Stimulated activated effector memory CD8-positive, alpha-beta T cell treated with anti-CD3 and anti-CD28 coated beads, Interleukin-12 subunit alpha, Interleukin-12 subunit beta, amount 100 ng/mL, for 72 hours (primary cell): ENCODE measurements around the gene RBM42.
A peak's percentile ranks its signal among the peaks of the same experiment; 100 is the strongest.

Experiments
- ATAC-seq: fragments of 150-1000 bp; cut with Tn5 transposase; 2 replicates; pipeline ENCODE4 v1.10.0; 2021
- DNase-seq, 2 donors: peaks; one replicate each; pipeline ENCODE4 v3.0.0; 2021 to 2022; ENCODE audit warnings: low spot score in 2 of 2
- H3K27ac Mint-ChIP-seq: one replicate; pipeline ENCODE4 v1.8.0; 2022; ENCODE audit warnings: mild to moderate bottlenecking, mixed read lengths
- H3K36me3 Mint-ChIP-seq: one replicate; pipeline ENCODE4 v1.8.0; 2022; ENCODE audit warnings: mild to moderate bottlenecking, mixed read lengths
- H3K4me1 Mint-ChIP-seq: one replicate; pipeline ENCODE4 v1.8.0; 2022; ENCODE audit warnings: mixed read lengths
- H3K4me3 Mint-ChIP-seq: one replicate; pipeline ENCODE4 v1.8.0; 2022; ENCODE audit warnings: mild to moderate bottlenecking, mixed read lengths
- H3K9me3 Mint-ChIP-seq: one replicate; pipeline ENCODE4 v1.8.0; 2022; ENCODE audit warnings: mixed read lengths

Gene RBM42

GRCh38 chr19:35656700-35657099 lies 27.9 kb downstream of the RBM42 start:
- DNase-seq (no peak), ATAC-seq (no peak)
- H3K36me3 Mint-ChIP-seq = peaks cover 100% of the 10 kb centered on the region
- no peaks in the 10 kb centered on the region for H3K9me3 Mint-ChIP-seq
- H3K4me1 Mint-ChIP-seq = peaks cover 12% of the 10 kb centered on the region
- no peak overlapping the region for H3K27ac Mint-ChIP-seq
- H3K4me3 Mint-ChIP-seq = no peak overlapping the region

GRCh38 chr19:35657904-35658700 lies 29.3 kb downstream of the RBM42 start:
- DNase-seq = no peak
- peak; percentile 49 for ATAC-seq
- H3K4me3 Mint-ChIP-seq = no peak overlapping the region
- peaks cover 100% of the 10 kb centered on the region for H3K36me3 Mint-ChIP-seq
- no peaks in the 10 kb centered on the region for H3K9me3 Mint-ChIP-seq
- H3K27ac Mint-ChIP-seq = no peak overlapping the region
- peaks cover 9% of the 10 kb centered on the region for H3K4me1 Mint-ChIP-seq

- no peak overlapping the region for H3K27ac Mint-ChIP-seq
- ATAC-seq (no peak), DNase-seq (no peak)
- H3K36me3 Mint-ChIP-seq = peaks cover 79% of the 10 kb centered on the region
- H3K4me3 Mint-ChIP-seq = no peak overlapping the region
- no peaks in the 10 kb centered on the region for H3K4me1 Mint-ChIP-seq
- H3K9me3 Mint-ChIP-seq = no peaks in the 10 kb centered on the region
Measured at GRCh38 chr19:35661995-35662340, 33.1 kb downstream of the RBM42 start.

GRCh38 chr19:35663981-35664380 lies 35.1 kb downstream of the RBM42 start:
- Mint-ChIP-seq H3K27ac (no peak overlapping the region), H3K4me1 (no peaks in the 10 kb centered on the region), H3K9me3 (no peaks in the 10 kb centered on the region), H3K4me3 (no peak overlapping the region), H3K36me3 (peaks cover 58% of the 10 kb centered on the region)
- no peak for DNase-seq
- no peak for ATAC-seq

- Mint-ChIP-seq H3K4me1 (peaks cover 6% of the 10 kb centered on the region), H3K27ac (no peak overlapping the region), H3K36me3 (peaks cover 51% of the 10 kb centered on the region), H3K9me3 (no peaks in the 10 kb centered on the region), H3K4me3 (no peak overlapping the region)
- no peak for DNase-seq
- no peak for ATAC-seq
Measured at GRCh38 chr19:35665157-35665556, 36.3 kb downstream of the RBM42 start.

GRCh38 chr19:35665604-35666003 lies 36.8 kb downstream of the RBM42 start:
- H3K4me1 Mint-ChIP-seq = peaks cover 6% of the 10 kb centered on the region
- peaks cover 48% of the 10 kb centered on the region for H3K36me3 Mint-ChIP-seq
- no peaks in the 10 kb centered on the region for H3K9me3 Mint-ChIP-seq
- H3K4me3 Mint-ChIP-seq = no peak overlapping the region
- ATAC-seq = no peak
- no peak overlapping the region for H3K27ac Mint-ChIP-seq
- no peak for DNase-seq

GRCh38 chr19:35666251-35666913 lies 37.5 kb downstream of the RBM42 start, which contains the start of gene UPK1A:
Gene UPK1A, plus strand, starts transcription at chr19:35666517. Its CDS starts 296 bp downstream, at chr19:35666813.
- Mint-ChIP-seq H3K4me1 (peaks cover 6% of the 10 kb centered on the region), H3K4me3 (no peak within 1 kb of the TSS), H3K9me3 (no peaks in the 10 kb centered on the region), H3K27ac (no peak within 1 kb of the TSS), H3K36me3 (peaks cover 41% of the 10 kb centered on the region)
- DNase-seq (no peak), ATAC-seq (no peak)

GRCh38 chr19:35669566-35669965 lies 40.7 kb downstream of the RBM42 start:
- ATAC-seq (no peak), DNase-seq (no peak)
- Mint-ChIP-seq H3K4me3 (no peak overlapping the region), H3K4me1 (peaks cover 16% of the 10 kb centered on the region), H3K36me3 (peaks cover 12% of the 10 kb centered on the region), H3K9me3 (no peaks in the 10 kb centered on the region), H3K27ac (no peak overlapping the region)

- ATAC-seq (no peak), DNase-seq (no peak)
- Mint-ChIP-seq H3K4me3 (no peak overlapping the region), H3K4me1 (peaks cover 16% of the 10 kb centered on the region), H3K36me3 (peaks cover 12% of the 10 kb centered on the region), H3K9me3 (no peaks in the 10 kb centered on the region), H3K27ac (no peak overlapping the region)
Measured at GRCh38 chr19:35669974-35670373, 41.1 kb downstream of the RBM42 start.

- peaks cover 7% of the 10 kb centered on the region for H3K36me3 Mint-ChIP-seq
- ATAC-seq (no peak), DNase-seq (no peak)
- H3K27ac Mint-ChIP-seq = no peak overlapping the region
- H3K4me3 Mint-ChIP-seq = no peak overlapping the region
- H3K9me3 Mint-ChIP-seq = no peaks in the 10 kb centered on the region
- H3K4me1 Mint-ChIP-seq = peaks cover 16% of the 10 kb centered on the region
Measured at GRCh38 chr19:35670686-35671085, 41.9 kb downstream of the RBM42 start.

GRCh38 chr19:35671818-35672217 lies 43.0 kb downstream of the RBM42 start:
- ATAC-seq = no peak

GRCh38 chr19:35673121-35673804 lies 44.4 kb downstream of the RBM42 start:
- peak overlapping the region; percentile 79 for H3K27ac Mint-ChIP-seq
- H3K4me1 Mint-ChIP-seq = peaks cover 16% of the 10 kb centered on the region
- ATAC-seq (peak; percentile 93), DNase-seq (peak; percentile 43 to 75)
- no peaks in the 10 kb centered on the region for H3K9me3 Mint-ChIP-seq
- H3K36me3 Mint-ChIP-seq = peaks cover 6% of the 10 kb centered on the region
- peak overlapping the region; percentile 83 for H3K4me3 Mint-ChIP-seq

More at GRCh38 chr19:35671818-35672217, 43.0 kb downstream of the RBM42 start:
- Mint-ChIP-seq H3K4me1 (peaks cover 16% of the 10 kb centered on the region), H3K9me3 (no peaks in the 10 kb centered on the region), H3K36me3 (peaks cover 6% of the 10 kb centered on the region), H3K27ac (no peak overlapping the region), H3K4me3 (no peak overlapping the region)
- DNase-seq = no peak

- Mint-ChIP-seq H3K9me3 (no peaks in the 10 kb centered on the region), H3K4me1 (peaks cover 10% of the 10 kb centered on the region), H3K36me3 (no peaks in the 10 kb centered on the region), H3K27ac (peak overlapping the region; percentile 68), H3K4me3 (no peak overlapping the region)
- ATAC-seq = no peak
- DNase-seq = no peak
Measured at GRCh38 chr19:35675589-35676140, 46.8 kb downstream of the RBM42 start.
